Thyroid gland (tissue), 4 donors: ENCODE measurements around the gene ARPP21.

ENCODE experiments used
- POLR2A ChIP-seq, 2 donors: fragments of 450-650 bp; IDR thresholded peaks; one replicate each; pipeline ENCODE4 v1.6.1; 2017; ENCODE audit warnings: antibody characterized with exemption in 2 of 2, mild to moderate bottlenecking in 2 of 2, moderate library complexity in 1 of 2
- TF ChIP-seq, protein P1 (sequence below), 6 experiments: fragments of 200-600 bp in 3 of 6; fragments of 450-650 bp in 3 of 6; sonication (generic) in 3 of 6; IDR thresholded peaks; one replicate each; pipeline ENCODE4 v1.5.1; 2016 to 2019; ENCODE audit warnings: antibody characterized with exemption in 6 of 6, mild to moderate bottlenecking in 2 of 6, inconsistent platforms in 1 of 6, moderate library complexity in 1 of 6

DNA sequence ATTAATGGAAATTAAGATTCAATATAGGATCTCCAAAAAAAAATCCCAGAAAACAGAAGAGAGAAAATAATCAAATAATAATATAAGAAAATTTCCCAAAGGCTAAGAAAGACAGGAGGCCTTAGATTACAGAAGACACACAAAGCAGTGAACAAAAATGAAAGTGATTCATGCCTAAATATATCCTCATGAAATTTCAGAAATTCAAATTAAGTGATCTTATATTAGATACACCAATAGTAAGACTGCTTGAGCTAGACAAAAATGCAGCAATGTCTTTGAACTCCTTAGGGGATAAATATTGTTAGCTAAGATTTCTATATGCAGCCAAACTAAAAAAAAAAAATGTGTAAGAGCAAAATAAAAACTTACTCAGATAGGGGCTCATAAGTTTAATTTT, 44.6 kb upstream of the ARPP21 start:
- TF ChIP-seq, protein P1, sequence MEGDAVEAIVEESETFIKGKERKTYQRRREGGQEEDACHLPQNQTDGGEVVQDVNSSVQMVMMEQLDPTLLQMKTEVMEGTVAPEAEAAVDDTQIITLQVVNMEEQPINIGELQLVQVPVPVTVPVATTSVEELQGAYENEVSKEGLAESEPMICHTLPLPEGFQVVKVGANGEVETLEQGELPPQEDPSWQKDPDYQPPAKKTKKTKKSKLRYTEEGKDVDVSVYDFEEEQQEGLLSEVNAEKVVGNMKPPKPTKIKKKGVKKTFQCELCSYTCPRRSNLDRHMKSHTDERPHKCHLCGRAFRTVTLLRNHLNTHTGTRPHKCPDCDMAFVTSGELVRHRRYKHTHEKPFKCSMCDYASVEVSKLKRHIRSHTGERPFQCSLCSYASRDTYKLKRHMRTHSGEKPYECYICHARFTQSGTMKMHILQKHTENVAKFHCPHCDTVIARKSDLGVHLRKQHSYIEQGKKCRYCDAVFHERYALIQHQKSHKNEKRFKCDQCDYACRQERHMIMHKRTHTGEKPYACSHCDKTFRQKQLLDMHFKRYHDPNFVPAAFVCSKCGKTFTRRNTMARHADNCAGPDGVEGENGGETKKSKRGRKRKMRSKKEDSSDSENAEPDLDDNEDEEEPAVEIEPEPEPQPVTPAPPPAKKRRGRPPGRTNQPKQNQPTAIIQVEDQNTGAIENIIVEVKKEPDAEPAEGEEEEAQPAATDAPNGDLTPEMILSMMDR (IDR thresholded peaks at IDR 0.05), result no peak
- TF ChIP-seq POLR2A (IDR thresholded peaks at IDR 0.05), result no peak
